Stromal cell of bone marrow (primary cell): ENCODE results near the gene TSC2.

Experiments used
- DNase-seq: peaks from one replicate; pipeline ENCODE4 v3.0.0-alpha.2; 2012; ENCODE audit warnings: low read depth

The TSC2 gene

GRCh38 chr16:2047330-2048115 lies at the start of gene TSC2, which contains the start of gene NTHL1:
Gene TSC2, plus strand, starts transcription at chr16:2047985. Its CDS starts 631 bp downstream, at chr16:2048616.
Gene NTHL1, minus strand, starts transcription at chr16:2047834. Its CDS starts 11 bp downstream, at chr16:2047823.
- peak; percentile 88 for DNase-seq

- DNase-seq, result no peak
These were observed 49.4 kb upstream of the TSC2 start for GRCh38 chr16:1998360-1998835.

- DNase-seq, result no peak
These were observed 48.7 kb upstream of the TSC2 start for GRCh38 chr16:1998852-1999801.

GRCh38 chr16:1999866-2000514 lies 47.8 kb upstream of the TSC2 start:
- no peak for DNase-seq

GRCh38 chr16:2001035-2001434 lies 46.8 kb upstream of the TSC2 start:
- DNase-seq, result no peak

GRCh38 chr16:2001456-2002355 lies 46.1 kb upstream of the TSC2 start:
- DNase-seq, result no peak

GRCh38 chr16:2002406-2003230 lies 45.2 kb upstream of the TSC2 start:
- DNase-seq, result no peak

GRCh38 chr16:2003231-2003826 lies 44.5 kb upstream of the TSC2 start:
- no peak for DNase-seq

GRCh38 chr16:2003827-2004641 lies 43.8 kb upstream of the TSC2 start:
- DNase-seq, result peak; percentile 45

GRCh38 chr16:2004795-2005517 lies 42.8 kb upstream of the TSC2 start:
- no peak for DNase-seq

GRCh38 chr16:2005646-2006045 lies 42.1 kb upstream of the TSC2 start:
- no peak for DNase-seq

- DNase-seq, result no peak
These were observed 41.5 kb upstream of the TSC2 start for GRCh38 chr16:2006317-2006716.

- DNase-seq, result no peak
These were observed 40.5 kb upstream of the TSC2 start for GRCh38 chr16:2007081-2007836.

- no peak for DNase-seq
These were observed 39.7 kb upstream of the TSC2 start for GRCh38 chr16:2008009-2008526.

GRCh38 chr16:2008631-2009163 lies 39.1 kb upstream of the TSC2 start:
- no peak for DNase-seq

GRCh38 chr16:2009164-2009711 lies 38.5 kb upstream of the TSC2 start:
- no peak for DNase-seq
